Measurements from ENCODE around the gene SOX6.

- no peak for TF ChIP-seq CTCF (IDR thresholded peaks at IDR 0.05; ENCODE audit: low read length)
- TF ChIP-seq EZH2phosphoT487 (IDR thresholded peaks at IDR 0.05; ENCODE audit: low read length): no peak
- no peak for TF ChIP-seq EZH2 (optimal IDR thresholded peaks at IDR 0.05; ENCODE audit: low read depth, low read length)
These were observed 22.6 kb upstream of the SOX6 start for GRCh38 chr11:16378906-16379305.

Measured in MM.1S (cell line).